IPS-20b (cell line): Measurements from ENCODE around the gene HMBS.

Experiments used
- H3K27ac ChIP-seq: one replicate; pipeline ENCODE4 v1.5.1; 2013; ENCODE audit warnings: low read length
- H3K27me3 ChIP-seq: 2 replicates; pipeline ENCODE4 v1.6.1; 2013; ENCODE audit warnings: mild to moderate bottlenecking, low read length, inconsistent platforms; ENCODE audit not compliant: insufficient read depth
- H3K36me3 ChIP-seq: 2 replicates; pipeline ENCODE4 v1.6.1; 2013; ENCODE audit warnings: low read depth, mild to moderate bottlenecking, inconsistent platforms, low read length, moderate library complexity; ENCODE audit not compliant: insufficient read depth
- H3K4me1 ChIP-seq: 2 replicates; pipeline ENCODE4 v1.6.1; 2013; ENCODE audit warnings: mild to moderate bottlenecking, control low read depth, inconsistent platforms, low read length, moderate library complexity; ENCODE audit not compliant: insufficient read depth
- H3K4me3 ChIP-seq: 2 replicates; pipeline ENCODE4 v1.5.1; 2013; ENCODE audit warnings: mild to moderate bottlenecking, low read length, inconsistent platforms
- H3K9ac ChIP-seq: 2 replicates; pipeline ENCODE4 v1.6.1; 2013; ENCODE audit warnings: low read depth, mild to moderate bottlenecking, inconsistent platforms, low read length, moderate library complexity
- H3K9me3 ChIP-seq: 2 replicates; pipeline ENCODE4 v1.6.1; 2013; ENCODE audit warnings: mild to moderate bottlenecking, low read depth, low read length, inconsistent platforms; ENCODE audit not compliant: insufficient read depth

HMBS gene

DNA sequence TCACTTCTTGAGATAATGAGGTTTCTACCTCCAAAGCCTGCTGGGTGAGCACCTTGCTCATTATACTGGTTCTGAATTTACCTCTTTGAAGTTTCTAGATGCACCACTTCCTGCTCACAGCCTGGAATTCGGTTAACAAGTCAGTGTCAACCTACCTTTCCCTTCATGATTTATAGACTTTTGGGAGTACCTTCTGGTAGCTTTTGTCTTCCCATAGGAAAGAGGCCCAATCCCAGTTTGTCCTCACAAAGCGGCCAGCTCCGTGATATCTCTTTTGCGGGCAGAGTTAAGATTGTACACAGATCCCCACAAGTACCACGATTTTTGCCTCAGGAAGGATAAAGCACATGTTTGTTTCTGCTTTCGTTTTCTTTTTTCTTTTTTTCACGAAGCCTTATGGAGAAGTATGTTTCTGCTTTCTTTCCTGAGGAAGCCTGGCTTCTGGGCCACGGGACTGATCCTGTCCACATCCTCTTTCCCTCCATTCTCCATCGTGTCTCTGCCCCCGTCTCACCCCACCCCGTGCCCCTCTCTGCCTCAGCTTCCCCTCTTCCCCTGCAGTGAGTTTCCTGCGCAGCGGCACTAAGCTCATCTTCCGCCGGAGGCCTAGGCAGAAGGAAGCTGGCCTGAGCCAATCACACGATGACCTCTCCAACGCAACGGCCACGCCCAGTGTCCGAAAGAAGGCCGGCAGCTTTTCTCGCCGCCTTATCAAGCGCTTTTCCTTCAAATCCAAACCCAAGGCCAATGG lies 31.0 kb downstream of the HMBS start:
- Histone ChIP-seq H3K27ac (no peak overlapping the region), H3K9ac (no peak overlapping the region), H3K4me3 (no peak overlapping the region), H3K9me3 (no peaks in the 10 kb centered on the region), H3K27me3 (no peaks in the 10 kb centered on the region), H3K36me3 (no peaks in the 10 kb centered on the region), H3K4me1 (peaks cover 2% of the 10 kb centered on the region; the same call in 1 of the 2 replicates)

DNA sequence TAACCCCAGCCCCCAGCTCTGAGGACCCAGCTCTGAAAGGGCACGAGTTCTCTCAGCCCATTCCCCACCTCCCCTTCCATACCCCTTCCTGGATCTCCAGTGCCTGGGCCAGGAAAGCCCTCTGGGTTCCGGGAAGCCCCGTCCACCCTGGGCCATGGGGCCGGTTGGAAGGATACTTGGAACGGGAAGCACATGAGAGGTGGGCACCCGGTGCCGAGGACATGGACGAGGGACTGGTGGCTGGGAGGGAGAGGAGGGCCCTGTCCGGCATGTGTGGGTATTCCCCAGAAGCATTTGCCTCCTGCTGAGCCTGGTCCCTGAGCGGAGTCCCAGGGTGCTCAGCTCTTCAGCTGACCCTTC lies 31.5 kb downstream of the HMBS start:
- Histone ChIP-seq H3K27ac (no peak overlapping the region), H3K27me3 (no peaks in the 10 kb centered on the region), H3K4me3 (no peak overlapping the region), H3K4me1 (peaks cover 2% of the 10 kb centered on the region; the same call in 1 of the 2 replicates), H3K9ac (no peak overlapping the region), H3K36me3 (no peaks in the 10 kb centered on the region), H3K9me3 (no peaks in the 10 kb centered on the region)

DNA sequence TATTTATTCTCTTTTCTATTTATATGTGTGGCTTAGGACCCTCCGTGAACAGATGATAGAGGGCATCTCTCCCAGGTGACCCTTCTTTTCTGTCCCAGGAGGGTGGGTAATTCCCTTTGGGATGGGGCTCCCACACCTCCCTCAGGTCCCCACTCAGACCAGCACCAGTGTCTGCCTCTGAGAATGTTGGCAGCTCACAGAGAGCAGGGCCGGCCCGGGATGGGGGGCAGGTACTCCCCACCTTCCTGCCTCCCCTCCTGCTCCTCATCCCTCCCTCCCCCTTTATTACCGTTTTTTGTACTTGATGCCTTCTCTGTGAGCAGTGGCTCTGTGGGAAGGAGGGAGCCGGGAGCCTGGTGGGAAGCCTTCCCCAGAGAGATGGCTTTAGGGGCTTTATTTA lies 31.9 kb downstream of the HMBS start:
- Histone ChIP-seq H3K4me3 (no peak overlapping the region), H3K36me3 (no peaks in the 10 kb centered on the region), H3K27ac (no peak overlapping the region), H3K27me3 (no peaks in the 10 kb centered on the region), H3K4me1 (peaks cover 2% of the 10 kb centered on the region; the same call in 1 of the 2 replicates), H3K9ac (no peak overlapping the region), H3K9me3 (no peaks in the 10 kb centered on the region)

DNA sequence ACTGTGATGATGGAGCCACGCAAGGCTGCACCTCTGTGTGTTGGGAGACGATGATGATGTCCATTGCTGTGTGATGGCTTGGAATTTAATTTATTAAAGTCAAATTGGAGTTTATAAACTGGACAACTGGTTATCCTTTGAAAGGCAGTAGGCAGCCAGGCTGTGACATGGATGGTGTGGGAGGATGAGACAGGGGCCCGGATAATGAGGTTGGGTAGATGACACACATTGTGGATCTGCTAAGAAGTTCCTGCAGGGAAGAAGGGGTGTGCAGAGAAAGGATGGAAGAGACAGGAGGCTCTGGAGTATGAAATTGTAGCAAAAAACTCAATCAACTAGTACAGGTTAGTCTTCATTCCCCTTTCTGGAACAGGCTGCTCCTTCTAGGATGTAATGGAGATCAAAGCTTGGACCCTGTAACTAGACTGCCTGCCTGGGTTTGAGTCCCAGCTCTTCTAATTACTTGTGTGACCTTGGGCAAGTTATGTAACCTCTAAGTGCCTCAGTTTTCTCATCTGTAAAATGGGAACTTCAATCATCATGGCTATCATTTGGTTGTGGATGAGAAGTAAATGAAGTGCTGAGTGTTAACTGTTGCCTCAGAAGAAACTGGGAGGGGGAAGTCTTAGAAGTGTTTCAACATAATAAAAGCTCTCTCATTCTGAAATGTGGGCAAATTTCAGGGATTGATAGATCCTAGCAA lies 32.5 kb downstream of the HMBS start:
- Histone ChIP-seq H3K4me1 (peaks cover 4% of the 10 kb centered on the region; the same call in 1 of the 2 replicates), H3K9ac (no peak overlapping the region), H3K27me3 (no peaks in the 10 kb centered on the region), H3K4me3 (no peak overlapping the region), H3K27ac (no peak overlapping the region), H3K9me3 (no peaks in the 10 kb centered on the region), H3K36me3 (no peaks in the 10 kb centered on the region)

DNA sequence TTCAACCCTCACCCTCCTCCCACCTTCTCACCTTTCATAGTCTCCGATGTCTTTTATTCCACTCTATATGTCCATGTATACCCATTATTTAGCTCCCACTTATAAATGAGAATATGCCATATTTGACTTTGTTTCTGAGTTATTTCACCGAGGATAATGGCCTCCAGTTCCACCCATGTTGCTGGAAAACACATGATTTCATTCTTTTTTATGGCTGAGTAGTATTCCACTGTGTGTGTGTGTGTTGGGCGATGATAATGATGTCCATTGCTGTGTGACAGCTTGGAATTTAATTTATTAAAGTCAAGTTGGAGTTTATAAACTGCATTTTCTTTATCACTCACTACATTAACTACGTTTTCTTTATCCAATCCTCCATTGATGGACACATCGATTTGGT lies 33.5 kb downstream of the HMBS start:
- Histone ChIP-seq H3K4me1 (peaks cover 9% of the 10 kb centered on the region), H3K36me3 (no peaks in the 10 kb centered on the region), H3K27ac (no peak overlapping the region), H3K9me3 (no peaks in the 10 kb centered on the region), H3K9ac (no peak overlapping the region), H3K27me3 (no peaks in the 10 kb centered on the region), H3K4me3 (no peak overlapping the region)

DNA sequence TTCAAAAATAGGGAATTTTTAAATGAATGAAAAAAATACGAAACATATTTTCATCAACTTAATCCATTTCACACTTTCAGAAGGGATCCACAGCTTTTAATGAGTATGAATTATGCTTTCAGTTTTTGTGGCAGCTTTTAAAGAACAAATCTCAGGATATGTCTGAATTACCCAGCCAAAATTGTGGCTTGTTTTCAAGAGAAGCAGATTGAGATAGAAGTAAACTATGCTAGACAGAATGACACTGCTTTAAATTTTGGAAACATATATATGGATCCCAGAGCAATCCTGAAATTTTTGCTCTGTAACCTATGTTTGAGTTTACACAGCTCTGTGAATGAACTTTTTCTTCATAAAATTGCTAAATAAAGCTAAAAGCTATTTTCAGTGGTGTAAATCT lies 34.3 kb downstream of the HMBS start:
- Histone ChIP-seq H3K36me3 (peaks cover 3% of the 10 kb centered on the region), H3K4me3 (no peak overlapping the region), H3K9ac (no peak overlapping the region), H3K4me1 (peaks cover 9% of the 10 kb centered on the region), H3K9me3 (no peaks in the 10 kb centered on the region), H3K27ac (no peak overlapping the region), H3K27me3 (no peaks in the 10 kb centered on the region)

DNA sequence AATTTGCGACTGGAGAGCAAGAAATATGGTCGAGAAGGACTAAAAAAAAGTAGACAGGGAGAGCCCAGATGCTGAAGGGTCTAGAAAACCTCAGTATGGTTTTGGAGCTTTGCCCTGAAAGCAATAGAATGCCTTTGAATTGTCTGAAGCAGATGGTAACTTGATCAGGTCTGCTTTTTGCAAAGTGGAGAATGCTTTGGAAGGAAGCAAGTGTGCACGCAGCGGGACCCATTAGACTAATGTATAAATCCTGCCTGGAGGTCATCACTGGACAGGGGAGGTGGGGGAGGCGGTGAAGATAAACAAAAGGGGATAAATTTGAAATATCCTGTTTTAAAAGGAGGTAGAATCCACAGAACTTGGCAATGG lies 35.9 kb downstream of the HMBS start:
- H3K27me3 ChIP-seq, result no peaks in the 10 kb centered on the region
- peak overlapping the region; percentile 68 for H3K4me3 ChIP-seq
- H3K4me1 ChIP-seq, result peaks cover 9% of the 10 kb centered on the region
- no peaks in the 10 kb centered on the region for H3K9me3 ChIP-seq
- no peak overlapping the region for H3K27ac ChIP-seq
- H3K36me3 ChIP-seq, result peaks cover 10% of the 10 kb centered on the region
- H3K9ac ChIP-seq, result peak overlapping the region; percentile 72; the same call in 1 of the 2 replicates

DNA sequence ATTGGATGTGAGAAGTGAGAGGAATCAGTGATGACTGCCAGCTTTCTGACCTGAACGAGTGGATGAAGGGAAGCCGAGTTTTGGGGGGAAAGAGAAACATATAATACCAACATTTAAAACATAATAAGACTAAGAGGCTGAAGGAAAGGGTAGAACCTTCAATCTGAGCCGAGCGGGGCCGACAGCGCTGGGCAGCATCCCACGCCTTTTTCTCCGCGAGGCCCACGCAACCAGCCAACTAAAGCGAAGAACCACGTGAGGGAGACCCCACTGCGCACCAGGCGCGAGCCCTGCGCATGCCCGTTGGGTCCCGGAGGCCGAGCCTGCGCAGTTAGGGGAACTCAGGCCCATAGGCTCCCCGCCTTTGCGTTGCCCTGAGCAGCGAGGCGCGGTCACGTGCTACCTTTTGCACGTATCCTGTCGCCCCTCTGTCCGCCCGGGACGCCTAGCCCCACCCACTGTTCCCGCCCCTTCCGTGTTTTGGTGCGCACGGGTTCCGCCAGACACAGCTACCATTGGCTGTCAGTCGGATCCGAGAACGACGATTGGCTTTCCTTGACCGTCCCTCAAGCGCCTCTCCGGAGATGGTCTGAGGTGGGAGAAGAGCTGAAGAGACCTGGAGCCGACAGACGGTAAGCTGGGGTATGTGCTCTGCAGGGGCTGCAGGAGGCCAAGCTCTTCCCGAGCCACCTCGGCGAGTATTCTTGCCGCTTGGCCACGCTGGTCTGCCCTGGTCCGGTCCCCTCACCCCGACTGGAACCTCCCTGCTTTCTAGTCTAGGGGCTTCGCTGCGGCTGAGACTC lies 36.5 kb downstream of the HMBS start, which contains the start of gene HINFP:
TSS of gene HINFP (plus strand) at position 573 of the 803 bp plus-strand sequence. CDS start 5,365 bp downstream, outside the sequence.
- H3K27me3 ChIP-seq, result no peaks in the 10 kb centered on the region
- peak within 1 kb of the TSS; percentile 93 for H3K9ac ChIP-seq
- H3K4me3 ChIP-seq, result peak within 1 kb of the TSS; percentile 97
- peaks cover 10% of the 10 kb centered on the region for H3K36me3 ChIP-seq
- peaks cover 9% of the 10 kb centered on the region for H3K4me1 ChIP-seq
- peak within 1 kb of the TSS; percentile 77 for H3K27ac ChIP-seq
- H3K9me3 ChIP-seq, result no peaks in the 10 kb centered on the region

DNA sequence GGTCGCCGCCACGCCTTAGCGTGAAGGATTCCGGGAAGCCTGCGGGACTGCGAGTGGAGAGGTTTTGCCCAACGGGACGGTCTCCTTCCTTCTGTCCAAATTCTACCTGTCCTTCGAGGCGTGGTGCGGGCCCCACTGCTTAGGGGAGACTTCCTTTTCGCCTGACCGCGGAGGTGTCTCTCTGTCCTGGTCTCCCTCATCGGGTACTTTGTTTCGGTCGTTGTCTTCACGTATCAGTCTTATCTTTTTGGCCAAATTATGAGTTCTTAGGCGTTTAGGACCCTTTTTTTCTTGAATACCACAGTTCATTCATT lies 37.1 kb downstream of the HMBS start:
- H3K27ac ChIP-seq, result peak overlapping the region; percentile 77
- H3K9me3 ChIP-seq, result no peaks in the 10 kb centered on the region
- H3K4me3 ChIP-seq, result peak overlapping the region; percentile 97

DNA sequence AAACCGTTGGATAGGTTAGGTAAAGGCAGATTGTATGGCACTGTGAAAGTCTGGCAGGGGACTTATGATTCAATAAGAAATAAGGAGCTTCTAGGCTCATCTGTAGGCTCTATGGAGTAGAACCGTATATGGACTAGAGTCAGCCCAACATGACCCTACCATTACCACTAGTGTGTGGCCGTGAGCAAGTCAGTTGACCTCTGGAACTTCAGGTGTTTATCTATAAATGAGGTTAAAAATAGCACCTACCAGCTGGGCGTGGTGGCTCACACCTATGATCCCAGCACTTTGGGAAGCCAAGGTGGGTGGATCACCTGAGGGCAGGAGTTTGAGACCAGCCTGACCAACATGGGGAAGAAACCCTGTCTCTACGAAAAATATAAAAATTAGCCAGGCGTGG lies 41.1 kb downstream of the HMBS start:
- no peak overlapping the region for H3K9ac ChIP-seq
- H3K9me3 ChIP-seq, result no peaks in the 10 kb centered on the region
- peaks cover 24% of the 10 kb centered on the region for H3K36me3 ChIP-seq
- no peak overlapping the region for H3K4me3 ChIP-seq
- no peak overlapping the region for H3K27ac ChIP-seq
- no peaks in the 10 kb centered on the region for H3K27me3 ChIP-seq
- H3K4me1 ChIP-seq, result peaks cover 6% of the 10 kb centered on the region

More for the DNA sequence above, 37.1 kb downstream of the HMBS start:
- H3K27me3 ChIP-seq, result no peaks in the 10 kb centered on the region
- H3K9ac ChIP-seq, result peak overlapping the region; percentile 93
- peaks cover 10% of the 10 kb centered on the region for H3K36me3 ChIP-seq
- H3K4me1 ChIP-seq, result peaks cover 9% of the 10 kb centered on the region

DNA sequence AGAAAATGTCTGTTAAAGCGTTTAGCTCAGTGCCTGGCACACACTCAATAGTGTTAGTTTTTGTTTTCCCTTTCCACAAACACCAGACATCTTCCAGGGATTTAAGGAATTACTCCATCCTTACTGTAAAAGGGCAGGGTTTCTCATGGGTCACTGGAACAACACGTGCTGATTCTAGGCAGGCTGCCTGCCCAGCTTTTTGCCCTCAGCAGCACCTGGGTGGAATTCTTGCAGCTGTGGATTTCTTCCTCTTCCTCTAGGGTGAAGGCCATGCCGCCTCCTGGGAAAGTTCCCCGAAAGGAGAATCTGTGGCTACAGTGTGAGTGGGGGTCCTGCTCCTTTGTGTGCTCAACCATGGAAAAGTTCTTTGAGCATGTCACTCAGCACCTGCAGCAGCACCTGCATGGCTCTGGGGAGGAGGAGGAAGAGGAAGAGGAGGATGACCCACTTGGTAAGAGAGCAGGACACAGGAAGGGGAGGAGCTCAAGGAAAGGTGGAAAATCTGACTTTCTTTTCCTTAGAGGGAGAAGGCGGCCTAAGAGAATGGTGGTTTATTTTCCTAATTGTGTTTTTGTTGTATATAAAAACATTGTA lies 42.1 kb downstream of the HMBS start:
- H3K4me1 ChIP-seq, result peaks cover 6% of the 10 kb centered on the region
- no peak overlapping the region for H3K9ac ChIP-seq
- H3K9me3 ChIP-seq, result no peaks in the 10 kb centered on the region
- no peak overlapping the region for H3K4me3 ChIP-seq
- no peak overlapping the region for H3K27ac ChIP-seq
- H3K27me3 ChIP-seq, result no peaks in the 10 kb centered on the region
- peaks cover 33% of the 10 kb centered on the region for H3K36me3 ChIP-seq
